Smooth muscle cell (in vitro differentiated cells): Measurements from ENCODE around the gene CSPG4. TPM values are rescaled to one million over a fixed set of nuclear protein-coding genes. Genes with fewer than 3 reads are reported as not detected.

Experiments
- DNase-seq: peaks from one replicate; lab custom pipeline; 2025; ENCODE audit not compliant: unreplicated experiment; lab: John Stamatoyannopoulos, UW
- H2AFZ ChIP-seq: fragments of 200-600 bp; sonication (generic); 2 replicates; pipeline ENCODE4 v1.6.0; 2016; ENCODE audit warnings: antibody characterized with exemption, low read depth, mild to moderate bottlenecking
- H3F3A ChIP-seq: fragments of 200-600 bp; sonication (generic); 2 replicates; pipeline ENCODE4 v1.6.0; 2017; ENCODE audit warnings: antibody characterized with exemption, low read depth
- H3K27ac ChIP-seq: fragments of 200-600 bp; sonication (generic); 2 replicates; pipeline ENCODE4 v1.5.1; 2016; ENCODE audit warnings: low read depth, mild to moderate bottlenecking
- H3K27me3 ChIP-seq: fragments of 200-600 bp; sonication (generic); 2 replicates; pipeline ENCODE4 v1.6.1; 2016; ENCODE audit warnings: low read depth, mild to moderate bottlenecking
- H3K36me3 ChIP-seq: fragments of 200-600 bp; sonication (generic); 2 replicates; pipeline ENCODE4 v1.5.1; 2016; ENCODE audit warnings: low read depth
- H3K4me1 ChIP-seq: fragments of 200-600 bp; sonication (generic); 2 replicates; pipeline ENCODE4 v1.5.1; 2016; ENCODE audit warnings: low read depth
- H3K4me2 ChIP-seq: fragments of 200-600 bp; sonication (generic); 2 replicates; pipeline ENCODE4 v1.6.0; 2016; ENCODE audit warnings: mild to moderate bottlenecking
- H3K4me3 ChIP-seq: fragments of 200-600 bp; sonication (generic); 2 replicates; pipeline ENCODE4 v1.5.1; 2016; ENCODE audit warnings: mild to moderate bottlenecking
- H3K79me2 ChIP-seq: fragments of 200-600 bp; sonication (generic); 2 replicates; pipeline ENCODE4 v1.6.0; 2016; ENCODE audit warnings: low read depth, mild to moderate bottlenecking
- H3K9ac ChIP-seq: fragments of 200-600 bp; sonication (generic); 2 replicates; pipeline ENCODE4 v1.6.0; 2016; ENCODE audit warnings: low read depth
- H3K9me3 ChIP-seq: fragments of 200-600 bp; sonication (generic); replicated peaks from 2 replicates; pipeline ENCODE4 v1.5.1; 2016; ENCODE audit warnings: low read depth
- H4K20me1 ChIP-seq: fragments of 200-600 bp; sonication (generic); 2 replicates; pipeline ENCODE4 v1.6.0; 2016; ENCODE audit warnings: low read depth
- CTCF ChIP-seq: fragments of 200-600 bp; sonication (generic); IDR thresholded peaks from 2 replicates; pipeline ENCODE4 v1.5.1; 2017; ENCODE audit warnings: borderline replicate concordance, mild to moderate bottlenecking, antibody characterized with exemption; ENCODE audit not compliant: insufficient read depth, poor library complexity, severe bottlenecking
- WGBS: methylation state at CpG from one replicate; pipeline ENCODE4 v1.1.7; 2016; ENCODE audit warnings: low lambda C conversion rate; 5-methylcytosine and 5-hydroxymethylcytosine counted together
- polyA plus RNA-seq: library from polyadenylated mRNA; unstranded; fragments of >200 nt; fragmentation: Nextera tagmentation; extraction: Ambion mirVana; gene quantifications from 2 replicates; pipeline ENCODE4 v1.2.1, GENCODE V29; 2016
- total RNA-seq: library from RNA; depleted of rRNA; stranded (reverse); fragments of >200 nt; gene quantifications from 2 replicates; pipeline ENCODE4 v1.2.3, GENCODE V29; 2014

CSPG4 gene
- total and polyA plus RNA-seq, 2 experiments from 2014 or later, result 35.3 to 54.9 TPM

DNA sequence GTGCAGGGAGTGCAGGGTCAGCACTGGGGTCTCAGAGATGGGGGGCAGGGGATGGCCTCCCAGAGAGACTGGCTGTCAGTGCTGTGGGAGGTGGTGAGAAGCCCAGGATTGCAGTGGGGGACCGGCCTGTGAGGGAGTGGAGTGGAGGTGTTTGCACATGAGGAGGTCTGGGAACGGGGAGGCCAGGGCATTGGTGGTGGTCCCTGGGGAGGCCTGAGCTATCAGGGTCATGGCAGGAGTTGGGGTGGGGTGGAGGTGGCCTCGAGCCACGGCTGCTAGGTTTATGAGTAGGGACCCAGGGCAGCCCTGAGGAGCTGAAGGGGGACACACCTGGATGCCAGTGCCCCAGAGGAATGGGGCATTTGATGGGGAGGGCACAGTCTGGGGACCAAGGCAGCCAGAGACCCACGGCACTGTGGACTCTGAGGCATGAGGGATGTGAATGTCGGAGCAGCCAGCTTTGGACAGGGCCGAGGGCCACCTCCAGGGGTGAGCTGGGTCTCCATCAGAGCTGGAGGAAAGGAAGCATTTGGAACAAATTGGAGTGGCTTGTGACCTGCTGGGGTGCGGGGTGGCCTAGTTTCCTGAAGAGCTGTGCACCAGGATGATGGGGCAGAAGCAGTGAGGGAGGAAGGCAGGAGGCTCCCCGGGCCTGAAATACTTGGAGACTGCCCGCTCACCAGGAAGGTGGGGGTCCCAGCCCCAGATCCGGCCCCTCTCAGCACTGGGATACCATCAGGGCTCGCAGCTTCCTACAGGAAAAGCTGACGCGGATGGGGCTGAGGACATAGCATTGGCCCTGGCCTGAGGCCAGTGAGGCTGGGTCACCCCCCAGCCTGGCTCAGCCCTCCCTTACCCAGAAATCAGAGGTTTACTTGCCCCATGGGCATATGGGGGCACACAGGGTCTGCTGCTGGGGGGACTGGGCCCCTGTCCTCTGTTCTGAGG, 9.5 kb upstream of the CSPG4 start:
- no peaks in the 10 kb centered on the region for H3K27me3 ChIP-seq
- DNase-seq, result no peak
- no peaks in the 10 kb centered on the region for H3K9me3 ChIP-seq

DNA sequence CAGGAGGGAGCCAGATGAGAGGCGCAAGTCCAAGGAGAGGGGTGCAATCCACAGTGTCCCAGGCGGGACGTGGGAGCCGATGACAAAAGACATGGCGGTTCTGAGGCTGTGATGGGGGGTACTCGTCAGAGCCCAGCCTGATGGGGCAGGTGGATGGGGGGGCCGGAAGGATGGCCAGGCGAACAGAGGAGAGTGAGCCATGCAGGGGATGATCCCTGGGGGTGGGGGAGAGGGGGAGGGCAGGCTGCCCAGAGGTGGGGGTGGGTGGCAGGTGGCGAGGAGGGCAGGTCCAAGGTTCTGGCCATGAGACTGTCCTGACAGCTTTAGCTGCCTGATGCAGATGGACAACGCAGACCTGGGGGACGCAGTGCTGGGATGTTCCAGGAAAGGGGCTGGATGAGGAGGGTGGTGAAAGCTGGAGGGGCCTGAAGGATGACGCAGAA, 8.9 kb upstream of the CSPG4 start:
- no peak for TF ChIP-seq CTCF
- H3K27ac ChIP-seq, result no peak overlapping the region
- DNase-seq, result no peak

More for the DNA sequence above, 9.5 kb upstream of the CSPG4 start:
- Histone ChIP-seq H3K4me2 (no peak overlapping the region), H4K20me1 (no peaks in the 10 kb centered on the region), H3F3A (no peaks in the 10 kb centered on the region), H3K9ac (peak overlapping the region; percentile 95), H3K79me2 (no peaks in the 10 kb centered on the region), H3K36me3 (no peaks in the 10 kb centered on the region), H2AFZ (no peak overlapping the region), H3K27ac (peak overlapping the region; percentile 96), H3K4me1 (peaks cover 4% of the 10 kb centered on the region), H3K4me3 (no peak overlapping the region)
- WGBS, result 91% methylated on average over 14 of the region's 14 CpGs
- no peak for TF ChIP-seq CTCF

GRCh38 chr15:75720787-75721479, 8.3 kb upstream of the CSPG4 start:
- DNase-seq, result no peak
- 56% methylated on average over 10 of the region's 10 CpGs for WGBS
- no peaks in the 10 kb centered on the region for H3F3A ChIP-seq
- H3K4me1 ChIP-seq, result peaks cover 4% of the 10 kb centered on the region
- H4K20me1 ChIP-seq, result no peaks in the 10 kb centered on the region
- no peak for TF ChIP-seq CTCF
- no peaks in the 10 kb centered on the region for H3K27me3 ChIP-seq
- no peaks in the 10 kb centered on the region for H3K9me3 ChIP-seq
- H3K9ac ChIP-seq, result no peak overlapping the region
- no peaks in the 10 kb centered on the region for H3K79me2 ChIP-seq
- no peak overlapping the region for H3K4me3 ChIP-seq
- no peaks in the 10 kb centered on the region for H3K36me3 ChIP-seq
- no peak overlapping the region for H3K4me2 ChIP-seq
- H3K27ac ChIP-seq, result no peak overlapping the region
- no peak overlapping the region for H2AFZ ChIP-seq

More for the DNA sequence above, 8.9 kb upstream of the CSPG4 start:
- Histone ChIP-seq H3K27me3 (no peaks in the 10 kb centered on the region), H4K20me1 (no peaks in the 10 kb centered on the region), H3K4me2 (no peak overlapping the region), H3K4me3 (no peak overlapping the region), H3K9me3 (no peaks in the 10 kb centered on the region), H3K4me1 (peaks cover 4% of the 10 kb centered on the region), H2AFZ (no peak overlapping the region), H3K9ac (no peak overlapping the region), H3F3A (no peaks in the 10 kb centered on the region), H3K79me2 (no peaks in the 10 kb centered on the region), H3K36me3 (no peaks in the 10 kb centered on the region)
- 90% methylated on average over 11 of the region's 12 CpGs for WGBS
